Retina (tissue), 1 donor: ENCODE results near the gene SAMD14.

Source experiments
- DNase-seq: peaks from one replicate; pipeline ENCODE4 v3.0.0-alpha.2; 2016

Gene SAMD14

DNA sequence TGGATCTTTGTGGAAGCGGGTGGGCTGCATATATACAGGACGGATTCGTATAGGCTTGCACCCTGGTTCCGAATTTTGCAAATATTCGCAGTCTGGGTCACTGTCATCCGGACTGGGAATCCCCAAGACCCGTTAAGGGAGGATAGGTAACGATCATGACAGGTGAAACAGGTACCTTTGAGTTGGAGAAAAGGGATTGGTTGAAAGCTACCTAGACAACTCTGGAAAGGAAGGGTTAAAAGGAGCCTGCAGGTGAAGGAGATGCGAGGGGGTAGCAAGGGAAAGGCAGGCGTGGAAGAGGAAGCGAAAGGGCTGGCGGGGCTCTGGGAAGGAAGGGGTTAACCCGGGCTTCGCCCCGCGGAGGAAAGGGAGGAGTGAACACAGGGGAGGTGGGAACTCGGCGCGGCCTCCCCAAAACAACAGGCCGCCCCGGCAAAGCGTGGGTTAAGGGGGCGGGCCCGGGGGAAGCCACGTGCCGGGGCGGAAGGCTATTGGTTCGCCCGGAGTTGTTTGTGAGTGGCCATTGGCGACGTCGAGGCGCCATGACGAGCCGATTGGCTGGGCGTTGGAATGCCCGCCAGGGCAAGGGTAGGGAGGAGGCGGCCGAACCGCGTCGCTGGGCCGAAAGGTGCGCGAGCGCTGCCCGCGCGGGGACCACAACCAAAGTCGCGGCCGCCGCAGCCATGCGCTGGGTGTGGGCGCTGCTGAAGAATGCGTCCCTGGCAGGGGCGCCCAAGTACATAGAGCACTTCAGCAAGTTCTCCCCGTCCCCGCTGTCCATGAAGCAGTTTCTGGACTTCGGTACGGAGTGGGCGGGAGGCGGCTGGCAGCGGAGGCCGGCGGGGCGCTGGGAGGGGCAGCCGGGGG is 35.0 kb downstream of the SAMD14 start, which contains the start of gene PDK2:
Gene PDK2, plus strand, starts transcription at position 599 of the 867 bp plus-strand sequence. Its CDS starts 85 bp downstream, at position 684.
- DNase-seq = peak; percentile 95

DNA sequence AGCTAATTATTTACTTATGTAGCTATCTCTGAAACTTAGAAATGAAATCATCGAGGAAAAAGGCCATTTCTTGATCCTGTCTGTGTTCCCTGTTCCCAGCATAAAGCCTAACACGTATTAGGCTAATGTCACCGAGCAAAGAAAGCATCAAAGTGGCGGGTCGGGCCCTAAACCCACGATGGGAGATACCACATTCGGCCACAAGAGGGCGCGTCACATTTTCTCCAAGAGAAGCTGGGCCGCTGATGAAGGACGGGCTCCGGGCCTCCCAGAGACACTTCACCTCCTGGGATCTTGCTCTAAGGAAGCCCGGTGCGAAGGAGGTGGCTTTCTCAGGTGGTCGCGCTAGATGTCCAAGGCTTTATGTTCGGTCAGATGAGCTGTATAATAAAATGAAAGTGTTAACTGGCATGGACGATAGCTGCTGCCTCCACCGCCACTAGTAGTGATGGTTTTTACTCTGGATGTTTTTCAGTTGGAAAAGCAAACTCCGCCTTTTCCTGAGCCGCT is 35.7 kb downstream of the SAMD14 start:
- peak; percentile 96 for DNase-seq

DNA sequence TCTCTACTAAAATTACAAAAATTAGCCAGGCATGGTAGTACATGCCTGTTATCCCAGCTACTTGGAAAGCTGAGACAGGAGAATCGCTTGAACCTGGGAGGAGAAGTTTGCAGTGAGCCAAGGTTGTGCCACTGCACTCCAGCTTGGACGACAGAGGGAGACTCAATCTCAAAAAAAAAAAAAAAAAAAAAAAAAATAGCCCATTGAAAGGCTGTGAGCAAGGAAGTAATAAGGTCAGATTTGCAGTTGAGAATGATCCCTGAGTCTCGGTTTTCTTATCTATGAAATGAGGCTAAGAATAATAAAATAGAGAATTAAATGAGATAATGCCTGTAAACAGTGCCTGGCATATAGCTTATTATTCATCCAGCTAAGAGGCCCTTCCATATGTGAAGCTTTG is 36.2 kb downstream of the SAMD14 start:
- DNase-seq = no peak

DNA sequence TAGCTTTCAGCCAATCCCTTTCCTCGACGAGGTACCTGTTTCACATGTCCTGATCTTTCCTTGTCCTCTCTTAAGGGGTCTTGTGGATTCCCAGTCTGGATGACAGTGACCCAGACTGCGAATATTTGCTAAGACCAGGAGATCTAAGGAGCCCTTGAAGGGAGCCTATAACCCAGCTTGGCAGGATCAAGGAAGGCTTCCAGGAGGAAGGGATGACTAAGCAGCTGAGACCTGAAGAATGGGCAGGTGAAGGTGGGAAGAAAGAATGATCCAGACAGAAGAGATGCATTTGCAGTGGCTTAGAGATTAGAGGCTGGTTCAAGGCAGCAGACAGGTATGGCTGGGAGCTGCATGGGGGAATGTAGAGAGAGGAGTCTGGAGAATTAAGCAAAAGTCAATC is 36.7 kb downstream of the SAMD14 start:
- DNase-seq = no peak

DNA sequence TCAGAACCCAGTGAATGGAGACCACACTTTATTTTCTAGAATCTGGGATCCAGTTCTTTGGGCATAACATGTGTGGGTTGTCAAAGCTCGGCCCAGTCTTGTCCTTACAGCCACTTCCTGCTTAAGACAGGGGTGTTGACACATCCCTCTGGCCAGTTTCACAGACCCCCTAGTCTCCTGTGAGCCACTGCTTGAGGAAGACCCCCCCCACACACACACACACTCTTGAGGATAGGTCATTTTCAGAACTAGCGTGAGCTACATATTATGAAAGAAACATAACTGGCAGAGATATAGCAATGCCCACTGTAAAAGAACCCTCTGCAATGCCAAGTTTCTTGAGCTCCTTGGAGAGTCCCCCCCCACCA is 38.1 kb downstream of the SAMD14 start:
- DNase-seq = no peak

DNA sequence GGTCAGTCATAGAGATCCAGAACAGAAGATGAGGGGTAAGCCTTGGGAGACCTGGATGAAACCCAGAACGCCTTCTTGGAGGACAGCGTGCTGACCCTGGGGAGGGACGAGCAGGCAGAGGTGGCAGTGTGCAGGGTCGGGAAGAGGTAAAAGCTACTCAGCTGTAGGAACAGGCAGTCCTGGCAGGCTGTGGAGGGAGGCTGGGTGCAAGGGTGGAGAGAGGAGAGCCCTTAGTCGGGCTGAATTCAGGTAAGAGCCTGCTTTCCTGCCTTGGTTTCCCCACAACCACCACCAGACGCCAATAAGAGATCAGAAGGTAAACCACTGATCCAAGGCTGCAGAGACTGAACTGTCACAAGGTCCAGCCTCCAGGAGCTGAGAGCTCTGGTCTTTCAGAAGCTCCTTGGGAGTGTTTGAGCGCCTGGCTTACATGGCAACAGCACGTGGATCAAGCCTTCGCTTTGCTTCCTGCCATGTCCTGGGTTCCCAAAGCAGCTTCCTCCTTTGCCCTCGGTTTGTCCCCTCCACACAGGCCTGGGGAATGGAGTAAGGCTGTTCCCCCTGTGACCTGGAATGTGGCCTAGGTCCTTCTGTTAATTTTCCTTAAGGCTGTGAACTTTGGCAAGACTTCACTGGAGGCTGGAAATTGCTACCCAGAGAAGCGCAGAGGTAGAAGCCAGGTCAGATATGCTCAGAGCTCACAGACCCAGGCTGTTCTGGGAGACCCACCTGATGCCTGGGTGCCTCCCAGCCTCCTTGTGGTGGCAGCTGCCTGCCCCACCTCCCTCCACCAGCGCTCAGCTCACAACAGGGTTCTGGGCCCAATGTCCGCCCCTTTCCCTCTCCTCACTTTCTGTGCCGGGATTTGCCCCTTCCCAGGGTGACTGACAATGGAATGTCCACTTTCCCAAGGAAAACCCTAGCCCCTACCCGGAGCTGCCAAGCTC is 38.7 kb downstream of the SAMD14 start:
- no peak for DNase-seq

DNA sequence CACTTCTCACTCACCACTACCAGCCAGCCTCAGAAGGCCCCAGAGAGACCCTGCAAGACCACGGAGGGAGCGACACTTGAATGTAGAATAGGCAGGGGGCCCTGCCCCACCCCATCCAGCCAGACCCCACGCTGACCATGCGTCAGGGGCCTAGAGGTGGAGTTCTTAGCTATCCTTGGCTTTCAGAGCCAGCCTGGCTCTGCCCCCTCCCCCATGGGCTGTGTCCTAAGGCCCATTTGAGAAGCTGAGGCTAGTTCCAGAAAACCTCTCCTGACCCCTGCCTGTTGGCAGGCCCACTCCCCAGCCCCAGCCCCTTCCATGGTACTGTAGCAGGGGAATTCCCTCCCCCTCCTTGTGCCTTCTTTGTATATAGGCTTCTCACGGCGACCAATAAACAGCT is 39.9 kb downstream of the SAMD14 start:
- DNase-seq = no peak

DNA sequence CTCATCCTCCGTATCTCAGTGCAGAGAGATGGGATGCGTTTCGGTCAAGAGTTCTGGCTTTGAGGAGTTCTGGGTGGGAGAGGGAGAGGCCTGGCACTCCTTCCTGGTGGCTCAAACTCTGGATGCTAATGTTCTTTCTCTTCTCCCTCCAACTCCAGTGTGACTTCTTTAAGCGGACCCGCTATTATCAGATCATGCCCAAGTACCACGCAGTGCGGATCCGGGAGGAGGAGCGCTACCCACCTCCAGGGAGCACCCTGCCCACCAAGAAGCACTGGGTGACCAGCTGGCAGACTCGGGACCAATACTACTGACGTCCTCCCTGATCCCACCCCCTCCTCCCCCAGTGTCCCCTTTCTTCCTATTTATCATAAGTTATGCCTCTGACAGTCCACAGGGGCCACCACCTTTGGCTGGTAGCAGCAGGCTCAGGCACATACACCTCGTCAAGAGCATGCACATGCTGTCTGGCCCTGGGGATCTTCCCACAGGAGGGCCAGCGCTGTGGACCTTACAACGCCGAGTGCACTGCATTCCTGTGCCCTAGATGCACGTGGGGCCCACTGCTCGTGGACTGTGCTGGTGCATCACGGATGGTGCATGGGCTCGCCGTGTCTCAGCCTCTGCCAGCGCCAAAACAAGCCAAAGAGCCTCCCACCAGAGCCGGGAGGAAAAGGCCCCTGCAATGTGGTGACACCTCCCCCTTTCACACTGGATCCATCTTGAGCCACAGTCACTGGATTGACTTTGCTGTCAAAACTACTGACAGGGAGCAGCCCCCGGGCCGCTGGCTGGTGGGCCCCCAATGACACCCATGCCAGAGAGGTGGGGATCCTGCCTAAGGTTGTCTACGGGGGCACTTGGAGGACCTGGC is 40.8 kb downstream of the SAMD14 start:
- DNase-seq = no peak

DNA sequence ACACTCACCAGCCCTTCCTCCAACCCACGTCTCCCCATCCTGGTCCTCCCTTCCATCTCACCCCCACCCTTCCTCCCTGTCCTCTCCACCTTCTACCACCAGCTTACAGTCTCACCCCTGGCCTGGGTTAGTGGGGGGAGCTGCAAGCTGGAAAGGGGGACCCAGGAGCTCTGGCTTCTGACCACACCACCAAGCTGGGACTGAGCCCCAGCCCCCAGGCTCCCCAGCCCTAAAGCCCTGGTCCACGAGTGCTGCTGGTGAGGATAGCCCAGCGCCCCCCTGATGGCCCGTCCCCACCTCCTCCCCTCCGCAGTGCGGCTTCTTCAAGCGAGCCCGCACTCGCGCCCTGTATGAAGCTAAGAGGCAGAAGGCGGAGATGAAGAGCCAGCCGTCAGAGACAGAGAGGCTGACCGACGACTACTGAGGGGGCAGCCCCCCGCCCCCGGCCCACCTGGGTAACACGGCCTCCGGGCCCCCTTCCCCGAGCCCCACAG is 42.0 kb downstream of the SAMD14 start:
- DNase-seq = no peak

DNA sequence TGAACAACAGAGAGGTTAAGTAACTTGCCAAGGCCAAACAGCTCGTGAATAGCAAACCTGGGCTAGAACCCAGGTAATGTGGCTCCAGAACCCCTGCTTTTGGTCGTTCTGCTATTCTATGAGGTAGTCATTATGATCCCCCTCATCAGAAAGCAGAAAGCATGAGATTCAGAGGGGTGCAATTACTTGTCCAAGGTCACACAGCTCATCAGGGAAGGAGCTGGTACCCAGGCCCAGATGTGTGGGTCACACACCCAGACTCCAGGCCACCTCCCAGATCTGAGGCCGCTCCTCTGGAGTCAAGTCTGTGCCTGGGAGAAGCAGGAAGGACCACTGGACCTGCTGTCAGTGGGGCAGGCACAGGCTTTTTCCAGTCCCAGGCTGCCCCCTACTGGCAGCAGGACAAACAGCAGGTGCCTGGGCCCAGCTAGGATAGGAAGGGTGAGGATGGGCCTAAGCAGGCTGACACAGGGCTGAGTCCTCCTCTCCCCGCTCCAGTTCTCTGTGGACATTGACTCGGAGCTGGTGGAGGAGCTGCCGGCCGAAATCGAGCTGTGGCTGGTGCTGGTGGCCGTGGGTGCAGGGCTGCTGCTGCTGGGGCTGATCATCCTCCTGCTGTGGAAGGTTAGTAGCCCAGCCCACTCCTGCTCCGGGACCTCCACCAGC is 42.6 kb downstream of the SAMD14 start:
- DNase-seq = peak; percentile 86

DNA sequence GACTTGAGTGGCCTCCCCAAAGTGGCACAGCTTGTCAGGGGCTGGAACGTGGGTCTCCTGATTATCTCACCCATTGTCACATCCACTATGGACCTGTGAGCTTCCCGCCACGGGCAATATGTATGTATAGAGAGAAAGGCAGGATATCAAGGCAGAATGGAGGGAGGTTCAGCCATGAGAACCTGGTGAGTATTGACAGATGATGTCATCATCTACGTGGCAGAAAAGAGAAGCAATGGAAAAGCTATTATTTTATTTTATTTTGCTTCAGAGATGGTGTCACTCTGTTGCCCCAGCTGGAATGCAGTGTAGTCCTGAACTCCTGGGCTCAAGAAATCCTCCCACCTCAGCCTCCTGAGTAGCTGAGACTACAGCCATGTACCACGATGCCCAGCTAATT is 48.2 kb downstream of the SAMD14 start:
- no peak for DNase-seq

DNA sequence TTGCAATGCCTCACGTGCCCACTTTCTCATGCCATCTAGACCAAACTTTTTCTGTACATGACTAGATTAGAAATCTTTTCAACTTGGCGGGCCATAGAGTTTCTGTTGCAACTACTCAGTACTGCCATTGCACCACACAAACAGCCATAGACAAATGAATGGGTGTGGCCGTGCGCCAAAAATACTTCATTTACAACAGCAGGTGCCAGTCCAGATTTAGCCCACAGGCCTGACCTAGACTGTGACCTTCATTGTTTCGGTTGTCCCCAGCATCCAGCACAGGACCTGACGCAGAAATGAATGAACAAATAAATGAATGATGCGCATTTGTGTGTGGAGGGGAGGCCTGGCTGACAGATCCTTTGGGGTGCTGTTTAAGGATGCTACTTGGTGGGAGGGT is 49.1 kb downstream of the SAMD14 start:
- no peak for DNase-seq

DNA sequence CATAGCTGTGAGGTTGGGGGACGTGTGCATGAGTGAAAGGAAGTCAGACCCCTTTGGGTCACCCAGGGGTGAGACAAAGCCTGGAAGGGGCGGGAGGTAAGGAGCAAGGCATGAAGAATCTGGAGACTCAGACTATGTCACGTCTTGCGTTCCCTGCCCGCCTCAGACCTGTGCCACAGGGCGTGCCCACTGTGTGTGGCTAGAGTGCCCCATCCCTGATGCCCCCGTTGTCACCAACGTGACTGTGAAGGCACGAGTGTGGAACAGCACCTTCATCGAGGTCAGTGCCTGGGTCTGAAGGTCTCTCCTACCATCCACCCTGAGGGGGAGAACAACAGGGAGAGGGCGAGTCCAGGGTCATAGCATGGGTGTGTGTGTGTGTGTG is 49.9 kb downstream of the SAMD14 start:
- DNase-seq = no peak

DNA sequence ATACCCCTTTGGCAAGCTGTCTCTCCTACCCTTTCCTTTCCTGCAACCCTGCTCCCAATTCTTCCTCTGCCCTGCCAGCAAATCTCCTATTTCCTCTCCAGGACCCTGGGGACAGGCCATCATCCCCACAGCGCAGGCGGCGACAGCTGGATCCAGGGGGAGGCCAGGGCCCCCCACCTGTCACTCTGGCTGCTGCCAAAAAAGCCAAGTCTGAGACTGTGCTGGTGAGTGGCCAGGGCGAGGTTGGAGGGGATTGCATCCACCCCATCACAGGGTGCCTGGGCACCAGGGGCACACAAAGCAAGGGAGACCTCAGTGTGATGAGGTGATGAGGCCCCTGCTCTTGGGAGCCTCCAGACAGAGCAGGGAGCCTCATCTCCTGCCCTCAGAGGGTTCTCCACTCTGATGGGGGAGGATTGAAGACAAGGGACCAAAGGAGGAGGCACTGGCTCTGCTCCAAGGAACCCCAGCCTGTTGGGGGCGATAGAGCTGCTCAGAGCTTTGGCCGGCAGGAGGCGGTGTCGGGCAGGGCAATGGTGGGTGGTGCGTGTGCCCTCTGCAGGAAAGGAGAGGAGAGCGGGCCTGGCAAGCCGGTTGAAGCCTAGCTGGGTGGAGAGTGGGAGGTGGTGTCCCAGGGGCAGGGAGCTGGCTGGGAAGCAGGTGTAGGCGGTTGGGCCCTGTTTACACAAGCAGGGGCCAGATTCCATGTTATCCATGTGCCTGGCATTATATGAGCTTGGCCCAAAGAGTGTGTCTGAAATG is 50.4 kb downstream of the SAMD14 start:
- DNase-seq = no peak

DNA sequence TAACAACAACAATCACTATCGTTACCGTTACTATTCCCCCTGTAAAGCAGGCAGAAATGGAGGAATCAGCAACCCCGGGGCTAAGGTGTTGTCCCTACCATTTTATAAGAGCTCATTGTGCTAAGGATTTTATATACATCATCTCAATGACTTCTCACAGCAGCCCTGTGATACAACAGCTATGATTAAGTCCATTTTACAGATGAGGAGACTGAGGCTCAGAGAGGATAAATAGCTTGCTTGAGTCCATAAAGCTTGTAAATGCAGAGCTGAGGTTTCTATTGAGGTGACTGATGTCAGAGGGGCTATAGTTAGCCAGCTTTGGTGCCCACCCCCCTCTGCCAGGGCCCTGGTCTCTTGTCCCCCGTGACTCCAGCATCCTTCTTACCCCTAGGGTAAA is 51.5 kb downstream of the SAMD14 start:
- DNase-seq = no peak

DNA sequence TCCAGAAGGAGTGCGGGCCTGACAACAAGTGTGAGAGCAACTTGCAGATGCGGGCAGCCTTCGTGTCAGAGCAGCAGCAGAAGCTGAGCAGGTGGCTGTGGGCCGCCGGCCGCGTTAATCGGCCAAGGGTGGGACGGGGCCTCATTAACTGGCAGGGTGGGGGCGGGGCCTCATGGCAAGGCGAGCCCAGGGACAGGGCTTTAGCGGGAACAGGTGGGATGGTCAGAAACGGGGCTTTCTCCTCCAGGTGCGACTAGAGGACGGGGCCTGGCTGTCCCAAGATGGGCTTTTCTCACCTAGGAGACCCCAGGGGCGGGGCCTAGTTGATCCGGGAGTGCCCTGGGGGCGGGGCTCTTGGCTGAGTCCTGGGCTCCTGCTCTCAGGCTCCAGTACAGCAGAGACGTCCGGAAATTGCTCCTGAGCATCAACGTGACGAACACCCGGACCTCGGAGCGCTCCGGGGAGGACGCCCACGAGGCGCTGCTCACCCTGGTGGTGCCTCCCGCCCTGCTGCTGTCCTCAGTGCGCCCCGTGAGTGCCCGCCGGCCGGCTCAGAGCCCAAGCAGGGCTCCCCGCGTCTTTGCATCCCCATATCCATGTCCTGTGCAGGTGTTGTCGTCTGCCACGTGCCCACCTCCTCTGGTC is 53.2 kb downstream of the SAMD14 start:
- peak; percentile 60 for DNase-seq

DNA sequence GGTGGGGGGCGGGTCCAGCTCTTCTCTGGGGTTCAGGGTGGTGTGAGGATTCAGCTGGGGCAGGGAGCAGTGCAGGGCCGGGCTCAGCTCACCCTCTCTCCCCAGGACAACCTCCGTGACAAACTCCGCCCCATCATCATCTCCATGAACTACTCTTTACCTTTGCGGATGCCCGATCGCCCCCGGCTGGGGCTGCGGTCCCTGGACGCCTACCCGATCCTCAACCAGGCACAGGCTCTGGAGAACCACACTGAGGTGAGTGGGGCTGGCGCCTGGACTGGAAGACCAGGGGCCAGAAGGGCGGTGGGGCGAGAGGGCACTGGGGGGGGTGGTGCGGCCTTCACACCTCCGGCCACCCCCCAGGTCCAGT is 53.8 kb downstream of the SAMD14 start:
- DNase-seq = no peak

DNA sequence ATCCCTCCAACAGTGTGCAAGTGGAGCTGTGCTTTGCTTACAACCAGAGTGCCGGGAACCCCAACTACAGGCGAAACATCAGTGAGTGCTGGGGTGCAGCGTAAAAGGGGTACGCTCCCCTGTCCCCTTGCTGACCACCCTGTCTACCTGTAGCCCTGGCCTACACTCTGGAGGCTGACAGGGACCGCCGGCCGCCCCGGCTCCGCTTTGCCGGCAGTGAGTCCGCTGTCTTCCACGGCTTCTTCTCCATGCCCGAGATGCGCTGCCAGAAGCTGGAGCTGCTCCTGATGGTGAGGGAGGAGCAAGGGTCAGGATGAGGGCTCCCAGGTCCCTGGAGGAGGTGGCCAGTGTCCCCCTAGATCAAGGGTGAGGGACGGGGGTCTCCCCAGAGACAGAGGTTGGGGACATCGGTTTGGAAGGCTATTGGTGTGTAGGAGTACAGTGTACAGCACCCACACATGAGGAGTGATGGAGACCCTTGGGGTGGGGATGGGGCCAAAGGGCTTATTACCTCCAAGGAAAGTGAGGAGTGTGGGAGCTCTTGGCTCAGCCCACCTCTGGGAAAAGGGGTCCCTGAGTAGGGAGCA is 54.4 kb downstream of the SAMD14 start:
- no peak for DNase-seq

DNA sequence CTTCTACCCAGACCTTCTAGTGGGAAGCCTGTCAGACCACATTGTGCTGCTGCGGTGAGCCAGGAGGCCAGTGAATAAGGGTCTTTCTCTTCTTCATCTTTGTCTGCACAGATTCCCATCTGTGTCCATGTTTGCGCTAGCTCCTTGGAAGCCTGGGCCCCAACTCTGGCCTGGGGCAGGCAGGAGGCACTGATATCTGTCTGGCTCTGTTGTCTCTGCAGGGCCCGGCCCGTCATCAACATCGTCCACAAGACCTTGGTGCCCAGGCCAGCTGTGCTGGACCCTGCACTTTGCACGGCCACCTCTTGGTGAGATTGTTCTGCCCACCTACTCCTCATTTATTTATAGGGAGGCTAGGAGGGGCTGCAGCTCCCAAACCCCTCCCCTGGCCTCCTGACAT is 55.7 kb downstream of the SAMD14 start:
- DNase-seq = no peak

DNA sequence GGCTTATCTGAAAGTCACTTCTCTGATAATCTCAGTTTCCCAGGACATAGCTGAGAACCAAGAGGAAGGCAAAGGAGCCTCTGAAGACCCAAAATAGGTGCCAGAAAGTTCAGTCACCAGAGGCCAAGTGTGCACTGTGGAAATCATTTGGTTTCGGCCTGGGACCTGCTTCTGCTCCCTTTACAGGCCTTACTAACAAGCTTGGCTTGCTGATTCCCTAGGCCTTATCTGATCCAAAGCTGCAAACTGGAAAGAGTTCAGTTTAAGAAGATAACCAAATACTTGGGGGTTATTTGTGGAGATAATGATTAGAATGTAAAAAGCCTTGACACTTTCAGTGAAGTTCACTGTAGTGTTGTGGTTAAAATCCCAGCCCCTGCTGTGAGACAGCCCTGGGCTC is 57.0 kb downstream of the SAMD14 start:
- DNase-seq = no peak
